Neural cell (in vitro differentiated cells): ENCODE data around the gene ANKS1B. TPM values are rescaled to one million over a fixed set of nuclear protein-coding genes. Genes with fewer than 3 reads are reported as not detected.

ENCODE experiments used
- H2AFZ ChIP-seq: fragments of 200-600, 300-800 bp; sonication (generic), shearing (Covaris generic); 2 replicates; pipeline ENCODE4 v1.6.0; 2014; ENCODE audit warnings: low read depth, mild to moderate bottlenecking, antibody characterized with exemption, low read length, moderate library complexity
- H3F3A ChIP-seq: fragments of 200-600 bp; shearing (Covaris generic); 2 replicates; pipeline ENCODE4 v1.6.1; 2016; ENCODE audit warnings: mild to moderate bottlenecking, moderate library complexity, mixed read lengths, antibody characterized with exemption, low read length; ENCODE audit not compliant: insufficient read depth, poor library complexity, severe bottlenecking
- H3K27ac ChIP-seq: fragments of 200-600, 300-800 bp; sonication (generic), shearing (Covaris generic); 2 replicates; pipeline ENCODE4 v1.5.1; 2014; ENCODE audit warnings: mild to moderate bottlenecking, low read length, moderate library complexity
- H3K27me3 ChIP-seq: fragments of 300-800, 200-600 bp; sonication (generic), shearing (Covaris generic); 2 replicates; pipeline ENCODE4 v1.6.0; 2014; ENCODE audit warnings: mild to moderate bottlenecking, low read depth, low read length, moderate library complexity; ENCODE audit not compliant: insufficient read depth
- H3K36me3 ChIP-seq: fragments of 300-800, 200-600 bp; sonication (generic), shearing (Covaris generic); 2 replicates; pipeline ENCODE4 v1.5.1; 2014; ENCODE audit warnings: mild to moderate bottlenecking, antibody characterized with exemption, low read length, moderate library complexity; ENCODE audit not compliant: insufficient read depth
- H3K4me2 ChIP-seq: fragments of 300-800, 200-600 bp; sonication (generic), shearing (Covaris generic); 2 replicates; pipeline ENCODE4 v1.6.0; 2014; ENCODE audit warnings: mild to moderate bottlenecking, low read length
- H3K4me3 ChIP-seq: fragments of 300-800, 200-600 bp; sonication (generic), shearing (Covaris generic); 2 replicates; pipeline ENCODE4 v1.5.1; 2014; ENCODE audit warnings: mild to moderate bottlenecking, low read length, moderate library complexity
- H3K79me2 ChIP-seq: fragments of 200-600 bp; shearing (Covaris generic); replicated peaks from 2 replicates; pipeline ENCODE4 v1.6.0; 2014; ENCODE audit warnings: mild to moderate bottlenecking, low read length, moderate library complexity; ENCODE audit not compliant: insufficient read depth
- H3K9ac ChIP-seq: fragments of 300-800, 200-600 bp; sonication (generic), shearing (Covaris generic); 2 replicates; pipeline ENCODE4 v1.6.1; 2016; ENCODE audit warnings: mild to moderate bottlenecking, low read length, mixed read lengths
- H3K9me2 ChIP-seq: fragments of 200-600 bp; shearing (Covaris generic); 2 replicates; pipeline ENCODE4 v1.6.1; 2016; ENCODE audit warnings: mild to moderate bottlenecking, low read length, mixed read lengths; ENCODE audit not compliant: insufficient read depth
- H3K9me3 ChIP-seq: fragments of 200-600, 300-800 bp; sonication (generic), shearing (Covaris generic); 2 replicates; pipeline ENCODE4 v1.6.1; 2016; ENCODE audit warnings: mild to moderate bottlenecking, mixed run types, low read length, moderate library complexity, mixed read lengths
- H4K20me1 ChIP-seq: fragments of 200-600 bp; shearing (Covaris generic); 2 replicates; pipeline ENCODE4 v1.6.1; 2016; ENCODE audit warnings: mild to moderate bottlenecking, mixed run types; ENCODE audit not compliant: insufficient read depth
- EP300 ChIP-seq: fragments of 450-650 bp; conservative IDR thresholded peaks from 2 replicates; pipeline ENCODE4 v1.6.1; 2014; ENCODE audit warnings: antibody characterized with exemption, mild to moderate bottlenecking, moderate library complexity; ENCODE audit not compliant: poor library complexity, severe bottlenecking
- EZH2 ChIP-seq: fragments of 200-600, 300-800 bp; shearing (Covaris generic), sonication (generic); IDR thresholded peaks from 2 replicates; pipeline ENCODE4 v1.6.1; 2014; ENCODE audit warnings: antibody characterized with exemption, low read length, borderline replicate concordance, mild to moderate bottlenecking; ENCODE audit not compliant: insufficient read depth, poor library complexity, severe bottlenecking
- MXI1 ChIP-seq: fragments of 450-650 bp; conservative IDR thresholded peaks from 2 replicates; pipeline ENCODE4 v1.6.1; 2014; ENCODE audit warnings: antibody characterized with exemption, mild to moderate bottlenecking; ENCODE audit not compliant: poor library complexity, severe bottlenecking
- POLR2AphosphoS5 ChIP-seq: IDR thresholded peaks from 2 replicates; pipeline ENCODE4 v1.6.1; 2012
- RAD21 ChIP-seq: fragments of 450-650 bp; conservative IDR thresholded peaks from 2 replicates; pipeline ENCODE4 v1.6.1; 2014; ENCODE audit warnings: antibody characterized with exemption, mild to moderate bottlenecking, moderate library complexity
- SMC3 ChIP-seq: fragments of 450-650 bp; conservative IDR thresholded peaks from 2 replicates; pipeline ENCODE4 v1.6.1; 2014; ENCODE audit warnings: antibody characterized with exemption, mild to moderate bottlenecking, moderate library complexity; ENCODE audit not compliant: poor library complexity
- TAF1 ChIP-seq: IDR thresholded peaks from 2 replicates; pipeline ENCODE4 v1.6.1; 2012; ENCODE audit warnings: low read depth
- polyA plus RNA-seq: library from polyadenylated mRNA; depleted of rRNA; stranded (reverse); fragments of >200 nt; gene quantifications from 2 replicates; pipeline ENCODE4 v1.2.3, GENCODE V29; 2014
- TF ChIP-seq, protein P1 (sequence below): fragments of 450-650 bp; IDR thresholded peaks from 2 replicates; pipeline ENCODE4 v1.5.1; 2014; ENCODE audit warnings: antibody characterized with exemption, mild to moderate bottlenecking, moderate library complexity; ENCODE audit not compliant: poor library complexity, severe bottlenecking
- TF ChIP-seq, protein P2 (sequence below): IDR thresholded peaks from 2 replicates; pipeline ENCODE4 v1.6.1; 2012; ENCODE audit warnings: borderline replicate concordance

Gene ANKS1B
- polyA plus RNA-seq, 1 donor from 2014 or later: 65.6 TPM

DNA sequence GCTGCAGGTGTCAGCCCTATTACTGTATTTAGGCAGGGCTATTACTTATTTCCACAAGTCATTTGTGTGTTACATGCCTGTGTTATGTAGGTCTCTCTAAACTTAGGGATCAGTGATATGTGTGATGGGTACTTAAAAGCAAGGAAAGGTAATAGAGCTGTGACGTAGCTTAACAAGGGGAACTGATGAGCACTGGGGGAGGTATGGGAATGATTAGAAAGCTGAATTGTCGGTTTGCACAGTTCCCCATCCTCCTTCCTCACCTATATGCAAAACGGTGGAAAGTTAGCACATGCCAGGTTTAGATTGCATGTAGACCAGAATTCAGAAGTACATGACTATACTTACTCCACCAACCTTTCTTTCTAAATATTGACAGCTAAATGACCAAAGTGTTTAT lies 831.4 kb downstream of the ANKS1B start:
- Histone ChIP-seq H3K9ac (peak overlapping the region; percentile 69), H4K20me1 (no peaks in the 10 kb centered on the region), H3K79me2 (peaks cover 25% of the 10 kb centered on the region), H3F3A (peaks cover 4% of the 10 kb centered on the region), H3K9me2 (no peaks in the 10 kb centered on the region), H3K27me3 (no peaks in the 10 kb centered on the region), H3K27ac (peak overlapping the region; percentile 96), H2AFZ (no peak overlapping the region), H3K36me3 (no peaks in the 10 kb centered on the region), H3K9me3 (no peaks in the 10 kb centered on the region), H3K4me2 (peak overlapping the region; percentile 70), H3K4me3 (peak overlapping the region; percentile 70)
- TF ChIP-seq EP300: peak; percentile 31
- no peak for TF ChIP-seq RAD21
- peak; percentile 47 for TF ChIP-seq POLR2AphosphoS5

DNA sequence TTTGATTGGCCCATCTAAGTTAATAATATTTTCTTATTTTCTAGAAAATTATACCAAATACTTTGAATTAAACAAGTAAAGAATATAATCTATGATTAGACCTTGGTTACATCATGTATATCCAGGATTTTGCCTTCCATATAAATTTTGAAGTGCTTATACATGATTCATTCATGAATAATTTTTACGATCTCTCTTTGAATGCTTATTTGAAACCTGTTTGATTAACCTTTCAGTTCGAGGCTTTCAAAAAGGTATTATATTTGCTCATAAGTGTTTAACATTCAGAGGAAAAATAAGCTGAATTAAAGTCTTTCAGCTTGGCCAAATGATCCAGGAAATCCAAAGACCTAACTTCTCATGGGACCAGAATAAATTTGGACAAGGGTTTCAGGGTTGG lies 832.4 kb downstream of the ANKS1B start:
- Histone ChIP-seq H3K9me2 (no peaks in the 10 kb centered on the region), H3K4me3 (peak overlapping the region; percentile 70), H3K9ac (peak overlapping the region; percentile 69), H3K9me3 (no peaks in the 10 kb centered on the region), H3K4me2 (peak overlapping the region; percentile 70), H3K27ac (peak overlapping the region; percentile 96), H3K79me2 (peaks cover 25% of the 10 kb centered on the region), H3K36me3 (no peaks in the 10 kb centered on the region), H3F3A (peaks cover 4% of the 10 kb centered on the region), H2AFZ (no peak overlapping the region), H4K20me1 (no peaks in the 10 kb centered on the region), H3K27me3 (no peaks in the 10 kb centered on the region)
- TF ChIP-seq EZH2 (no peak), TAF1 (no peak), EP300 (no peak), POLR2AphosphoS5 (no peak), MXI1 (no peak), RAD21 (no peak), SMC3 (no peak)
- TF ChIP-seq, protein P1, sequence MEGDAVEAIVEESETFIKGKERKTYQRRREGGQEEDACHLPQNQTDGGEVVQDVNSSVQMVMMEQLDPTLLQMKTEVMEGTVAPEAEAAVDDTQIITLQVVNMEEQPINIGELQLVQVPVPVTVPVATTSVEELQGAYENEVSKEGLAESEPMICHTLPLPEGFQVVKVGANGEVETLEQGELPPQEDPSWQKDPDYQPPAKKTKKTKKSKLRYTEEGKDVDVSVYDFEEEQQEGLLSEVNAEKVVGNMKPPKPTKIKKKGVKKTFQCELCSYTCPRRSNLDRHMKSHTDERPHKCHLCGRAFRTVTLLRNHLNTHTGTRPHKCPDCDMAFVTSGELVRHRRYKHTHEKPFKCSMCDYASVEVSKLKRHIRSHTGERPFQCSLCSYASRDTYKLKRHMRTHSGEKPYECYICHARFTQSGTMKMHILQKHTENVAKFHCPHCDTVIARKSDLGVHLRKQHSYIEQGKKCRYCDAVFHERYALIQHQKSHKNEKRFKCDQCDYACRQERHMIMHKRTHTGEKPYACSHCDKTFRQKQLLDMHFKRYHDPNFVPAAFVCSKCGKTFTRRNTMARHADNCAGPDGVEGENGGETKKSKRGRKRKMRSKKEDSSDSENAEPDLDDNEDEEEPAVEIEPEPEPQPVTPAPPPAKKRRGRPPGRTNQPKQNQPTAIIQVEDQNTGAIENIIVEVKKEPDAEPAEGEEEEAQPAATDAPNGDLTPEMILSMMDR: no peak
- TF ChIP-seq, protein P2, sequence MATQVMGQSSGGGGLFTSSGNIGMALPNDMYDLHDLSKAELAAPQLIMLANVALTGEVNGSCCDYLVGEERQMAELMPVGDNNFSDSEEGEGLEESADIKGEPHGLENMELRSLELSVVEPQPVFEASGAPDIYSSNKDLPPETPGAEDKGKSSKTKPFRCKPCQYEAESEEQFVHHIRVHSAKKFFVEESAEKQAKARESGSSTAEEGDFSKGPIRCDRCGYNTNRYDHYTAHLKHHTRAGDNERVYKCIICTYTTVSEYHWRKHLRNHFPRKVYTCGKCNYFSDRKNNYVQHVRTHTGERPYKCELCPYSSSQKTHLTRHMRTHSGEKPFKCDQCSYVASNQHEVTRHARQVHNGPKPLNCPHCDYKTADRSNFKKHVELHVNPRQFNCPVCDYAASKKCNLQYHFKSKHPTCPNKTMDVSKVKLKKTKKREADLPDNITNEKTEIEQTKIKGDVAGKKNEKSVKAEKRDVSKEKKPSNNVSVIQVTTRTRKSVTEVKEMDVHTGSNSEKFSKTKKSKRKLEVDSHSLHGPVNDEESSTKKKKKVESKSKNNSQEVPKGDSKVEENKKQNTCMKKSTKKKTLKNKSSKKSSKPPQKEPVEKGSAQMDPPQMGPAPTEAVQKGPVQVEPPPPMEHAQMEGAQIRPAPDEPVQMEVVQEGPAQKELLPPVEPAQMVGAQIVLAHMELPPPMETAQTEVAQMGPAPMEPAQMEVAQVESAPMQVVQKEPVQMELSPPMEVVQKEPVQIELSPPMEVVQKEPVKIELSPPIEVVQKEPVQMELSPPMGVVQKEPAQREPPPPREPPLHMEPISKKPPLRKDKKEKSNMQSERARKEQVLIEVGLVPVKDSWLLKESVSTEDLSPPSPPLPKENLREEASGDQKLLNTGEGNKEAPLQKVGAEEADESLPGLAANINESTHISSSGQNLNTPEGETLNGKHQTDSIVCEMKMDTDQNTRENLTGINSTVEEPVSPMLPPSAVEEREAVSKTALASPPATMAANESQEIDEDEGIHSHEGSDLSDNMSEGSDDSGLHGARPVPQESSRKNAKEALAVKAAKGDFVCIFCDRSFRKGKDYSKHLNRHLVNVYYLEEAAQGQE: no peak

DNA sequence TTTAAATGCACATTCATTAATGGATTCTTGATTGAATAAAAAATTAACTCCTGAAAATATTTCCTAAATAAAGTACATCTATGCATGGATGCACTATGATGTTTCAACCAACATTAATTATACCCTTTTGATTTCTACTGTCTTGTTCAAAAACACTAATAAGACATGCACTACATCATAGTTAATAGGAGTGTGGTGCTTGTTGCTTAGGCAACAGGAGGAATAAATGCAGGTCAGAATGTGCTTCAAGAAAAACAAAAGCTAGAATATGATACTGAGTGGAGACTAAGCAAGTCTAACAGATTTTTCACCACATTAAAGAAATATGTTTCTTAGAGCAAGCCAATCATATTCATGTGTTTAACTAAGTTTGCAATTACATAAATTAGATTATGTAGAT lies 833.0 kb downstream of the ANKS1B start:
- no peaks in the 10 kb centered on the region for H4K20me1 ChIP-seq
- H3K27me3 ChIP-seq: no peaks in the 10 kb centered on the region
- peaks cover 25% of the 10 kb centered on the region for H3K79me2 ChIP-seq
- peak overlapping the region; percentile 70 for H3K4me3 ChIP-seq
- no peak overlapping the region for H2AFZ ChIP-seq
- H3K27ac ChIP-seq: peak overlapping the region; percentile 96
- H3K4me2 ChIP-seq: peak overlapping the region; percentile 70
- no peaks in the 10 kb centered on the region for H3K9me3 ChIP-seq
- no peaks in the 10 kb centered on the region for H3K9me2 ChIP-seq
- no peaks in the 10 kb centered on the region for H3K36me3 ChIP-seq
- TF ChIP-seq EP300 (no peak), TAF1 (no peak), EZH2 (no peak)
- TF ChIP-seq, protein P2: no peak
- H3F3A ChIP-seq: peaks cover 4% of the 10 kb centered on the region
- no peak overlapping the region for H3K9ac ChIP-seq
